ENCODE measurements around the gene NDUFAF8.
A peak's percentile ranks its signal among the peaks of the same experiment; 100 is the strongest.

Gene NDUFAF8

GRCh38 chr17:81200695-81201580 is 38.2 kb upstream of the NDUFAF8 start:
- DNase-seq = peak in 42 of 56 donors; percentile 3 to 80 (median 37)

- DNase-seq = no peak
These were observed 36.8 kb upstream of the NDUFAF8 start for GRCh38 chr17:81202318-81202717.

DNA sequence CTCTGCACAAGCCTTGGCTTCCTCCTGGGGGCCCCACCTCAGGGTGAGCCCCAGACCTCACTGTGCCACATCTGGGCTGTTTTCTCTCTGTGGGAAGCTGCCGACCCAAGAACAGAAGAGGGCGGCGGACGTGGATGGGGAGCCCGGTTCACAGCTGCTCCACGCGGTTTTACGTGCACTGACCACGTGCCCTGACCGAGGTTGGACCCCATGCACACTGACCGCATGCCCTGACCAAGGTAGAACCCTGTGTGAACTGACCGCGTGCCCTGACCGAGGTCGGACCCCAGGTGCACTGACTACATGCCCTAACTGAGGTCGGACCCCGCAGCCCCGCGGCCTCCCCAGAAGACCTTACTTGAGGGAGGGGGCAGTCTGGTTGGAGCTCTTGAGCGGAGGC is 36.0 kb upstream of the NDUFAF8 start:
- no peak for DNase-seq

DNA sequence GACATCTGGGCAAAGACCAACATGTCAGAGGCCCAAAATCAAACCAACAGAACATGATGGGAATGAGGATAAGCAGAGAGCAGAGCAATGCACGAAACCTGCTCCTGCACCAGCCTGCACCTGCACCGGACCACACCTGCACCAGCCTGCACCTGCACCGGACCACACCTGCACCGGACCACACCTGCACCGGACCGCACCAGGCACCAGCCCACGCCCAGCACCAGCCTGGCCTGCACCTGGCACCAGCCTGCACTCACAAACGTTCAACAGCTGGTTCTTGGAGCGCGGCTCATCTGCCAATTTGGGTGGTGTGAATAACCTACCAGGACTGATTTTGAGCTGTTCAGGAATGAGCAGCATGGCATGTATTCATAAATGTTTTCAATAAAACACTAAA is 34.5 kb upstream of the NDUFAF8 start:
- DNase-seq = no peak

DNA sequence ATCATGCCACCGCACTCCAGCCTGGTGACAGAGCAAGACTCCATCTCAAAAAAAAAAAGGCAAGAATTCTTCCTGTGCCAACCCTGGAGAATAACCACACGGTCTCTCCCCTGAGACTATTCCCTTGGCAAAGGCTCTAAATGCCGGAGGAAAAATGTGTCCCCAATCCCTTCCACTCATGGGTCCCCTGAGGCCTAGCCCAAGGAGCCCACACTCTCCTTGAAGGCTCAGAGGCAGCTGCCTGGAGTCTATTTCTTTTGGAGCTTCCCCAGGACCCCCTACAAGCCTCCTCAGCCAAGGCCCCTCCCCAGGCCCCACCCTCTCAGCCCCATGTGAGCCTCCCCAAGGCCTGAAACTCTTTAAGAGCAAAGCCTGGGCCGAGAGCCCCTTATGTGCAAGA is 33.0 kb upstream of the NDUFAF8 start:
- DNase-seq = no peak

DNA sequence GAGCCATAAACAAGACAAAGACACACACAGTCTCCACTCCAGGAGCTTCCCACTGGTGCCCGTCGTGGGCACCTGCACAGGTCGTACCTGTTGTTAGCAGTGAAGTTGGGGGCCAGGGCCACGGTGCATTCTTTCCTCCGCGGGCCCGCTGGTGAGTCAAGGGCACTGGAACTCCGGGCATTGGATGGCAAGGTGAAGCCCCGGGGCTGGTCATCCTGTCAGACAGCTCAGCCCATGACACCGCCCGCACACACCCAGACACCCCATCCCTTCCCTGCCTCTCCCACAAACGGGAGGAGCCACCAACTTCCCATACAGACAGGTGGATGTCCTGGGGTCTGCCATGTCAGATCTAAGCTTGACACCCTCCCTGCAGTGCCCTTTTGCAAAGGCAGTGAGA is 32.5 kb upstream of the NDUFAF8 start:
- no peak for DNase-seq

GRCh38 chr17:81207610-81208581 is 31.2 kb upstream of the NDUFAF8 start:
- DNase-seq = no peak

GRCh38 chr17:81208651-81209050 is 30.5 kb upstream of the NDUFAF8 start:
- DNase-seq = no peak

DNA sequence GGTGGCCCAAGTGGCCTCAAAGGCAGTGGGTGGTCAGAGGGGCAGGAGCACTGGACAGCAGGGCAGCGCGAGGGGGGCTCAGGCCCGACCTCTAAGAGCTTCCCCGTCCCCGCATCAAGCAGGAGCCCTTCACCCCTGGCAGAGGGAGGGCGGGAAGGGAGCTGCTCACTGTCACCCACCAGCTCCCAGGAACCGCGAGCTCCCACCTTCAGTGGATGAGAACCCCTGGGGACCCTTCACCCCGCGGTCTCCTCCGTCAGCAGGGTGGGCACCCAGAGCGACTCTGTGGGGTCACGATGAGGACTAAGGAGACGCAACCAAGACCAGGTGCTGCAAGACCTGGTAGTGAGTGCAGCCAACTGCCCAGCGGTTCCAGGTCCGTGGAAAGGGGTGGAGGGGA is 30.0 kb upstream of the NDUFAF8 start:
- no peak for DNase-seq

- no peak for DNase-seq
These were observed 28.7 kb upstream of the NDUFAF8 start for GRCh38 chr17:81210466-81210865.

- DNase-seq = no peak
These were observed 28.2 kb upstream of the NDUFAF8 start for GRCh38 chr17:81210868-81211267.

GRCh38 chr17:81212365-81212764 is 26.8 kb upstream of the NDUFAF8 start:
- DNase-seq = no peak

- DNase-seq = no peak
These were observed 25.1 kb upstream of the NDUFAF8 start for GRCh38 chr17:81213978-81214377.

GRCh38 chr17:81217491-81217890 is 21.6 kb upstream of the NDUFAF8 start:
- no peak for DNase-seq

GRCh38 chr17:81218459-81218858 is 20.7 kb upstream of the NDUFAF8 start:
- DNase-seq = no peak

GRCh38 chr17:81218991-81219390 is 20.1 kb upstream of the NDUFAF8 start:
- DNase-seq = no peak

DNA sequence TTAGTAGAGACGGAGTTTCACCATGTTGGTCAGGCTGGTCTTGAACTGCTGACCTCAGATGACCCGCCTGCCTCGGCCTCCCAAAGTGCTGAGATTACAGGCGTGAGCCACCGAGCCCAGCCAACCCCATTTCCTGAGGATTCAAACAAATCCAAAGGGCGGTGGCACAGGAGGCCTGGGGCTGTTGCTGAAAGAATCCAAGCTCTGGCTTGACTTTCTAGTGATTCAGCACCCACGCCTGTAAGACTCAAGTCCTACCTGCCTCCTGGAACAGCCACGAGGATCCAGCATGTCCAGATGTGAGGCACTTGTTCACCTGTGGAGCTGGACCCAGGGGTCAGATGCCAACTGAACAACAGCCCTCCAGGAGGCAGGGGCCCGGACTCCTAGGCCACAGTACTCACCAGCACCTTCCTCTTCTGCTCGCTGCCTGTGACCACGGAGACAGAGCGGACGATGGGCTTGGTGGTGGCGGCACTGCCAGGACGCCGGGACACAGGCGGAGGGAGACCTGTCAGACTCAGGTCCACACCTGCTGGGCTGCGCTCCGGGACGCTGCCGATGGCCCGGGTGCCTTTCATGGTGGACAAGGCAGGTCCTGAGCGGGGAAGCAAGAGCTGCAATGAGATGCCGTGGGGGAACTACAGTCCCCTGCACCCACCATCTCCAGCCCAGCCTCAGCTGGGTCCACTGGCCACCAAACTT is 19.5 kb upstream of the NDUFAF8 start:
- DNase-seq = no peak

DNA sequence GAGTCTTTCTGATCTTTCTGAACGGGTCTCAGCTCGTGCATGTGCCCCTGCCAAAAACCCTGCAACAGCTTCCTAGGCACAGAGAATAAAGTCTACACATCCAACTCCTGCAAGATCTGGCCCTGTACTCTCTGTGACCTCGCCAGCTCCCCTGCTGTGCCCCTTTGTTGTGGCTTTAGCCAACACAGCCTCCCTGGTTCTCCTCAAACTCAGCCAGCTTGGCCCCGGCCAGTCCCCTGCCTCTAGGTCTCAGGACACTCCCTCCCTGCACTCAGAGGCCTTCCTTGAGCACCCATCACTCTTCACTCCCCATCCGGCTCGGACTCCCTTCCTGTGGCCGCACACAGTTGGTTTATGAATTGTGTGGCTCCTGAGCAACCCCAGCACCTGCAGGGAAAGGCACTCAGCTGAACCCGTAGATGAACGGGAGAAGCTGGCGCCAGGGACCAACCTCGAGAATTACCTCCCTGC is 17.7 kb upstream of the NDUFAF8 start:
- no peak for DNase-seq

GRCh38 chr17:81221842-81222619 is 17.1 kb upstream of the NDUFAF8 start:
- DNase-seq = no peak

- DNase-seq = no peak
These were observed 16.6 kb upstream of the NDUFAF8 start for GRCh38 chr17:81222620-81222905.

All from amygdala (tissue), 56 donors.